NCI-H1105 treated with DMSO at 0.1 percent for 48 hours (cell line): ENCODE measurements around the gene JARID2.
A peak's percentile ranks its signal among the peaks of the same experiment; 100 is the strongest.

Source experiments
- DNase-seq: peaks from one replicate; lab custom pipeline; 2025; lab: John Stamatoyannopoulos, UW

JARID2 gene

DNA sequence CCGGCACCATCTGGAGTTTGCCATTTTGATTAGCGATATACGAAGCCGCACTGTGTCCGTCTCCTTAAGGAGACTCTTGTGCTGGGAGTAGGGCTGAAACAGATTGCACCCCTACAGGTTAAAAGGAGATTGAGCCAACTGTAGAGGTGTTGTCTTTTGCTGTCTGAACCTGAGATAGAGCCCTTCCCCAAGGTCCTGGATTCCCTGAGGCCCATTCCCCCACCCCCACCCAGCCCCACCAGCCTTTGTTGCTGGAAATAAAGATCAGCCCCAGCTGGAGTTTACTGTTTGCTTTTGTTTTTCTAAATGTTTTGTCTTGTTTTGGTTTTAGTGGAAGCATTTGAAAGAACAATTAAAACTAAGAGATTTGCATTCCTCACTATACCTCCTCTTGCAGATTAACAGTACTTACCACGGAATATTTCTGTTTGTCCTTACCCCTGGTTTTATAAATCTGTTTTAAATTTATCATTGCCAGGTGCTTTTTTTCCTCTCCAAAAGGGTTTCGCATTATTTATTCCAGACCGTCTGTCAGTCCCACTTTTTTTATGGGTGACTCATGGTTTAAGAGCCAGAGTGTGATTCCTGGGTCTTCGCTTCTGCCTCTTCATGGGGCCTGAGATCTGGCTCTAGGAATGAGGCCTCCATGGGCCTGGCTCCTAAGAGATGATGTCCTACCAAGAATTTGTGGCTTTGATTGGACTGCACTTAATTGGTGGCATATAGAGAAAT lies 247.7 kb downstream of the JARID2 start:
- DNase-seq = no peak

DNA sequence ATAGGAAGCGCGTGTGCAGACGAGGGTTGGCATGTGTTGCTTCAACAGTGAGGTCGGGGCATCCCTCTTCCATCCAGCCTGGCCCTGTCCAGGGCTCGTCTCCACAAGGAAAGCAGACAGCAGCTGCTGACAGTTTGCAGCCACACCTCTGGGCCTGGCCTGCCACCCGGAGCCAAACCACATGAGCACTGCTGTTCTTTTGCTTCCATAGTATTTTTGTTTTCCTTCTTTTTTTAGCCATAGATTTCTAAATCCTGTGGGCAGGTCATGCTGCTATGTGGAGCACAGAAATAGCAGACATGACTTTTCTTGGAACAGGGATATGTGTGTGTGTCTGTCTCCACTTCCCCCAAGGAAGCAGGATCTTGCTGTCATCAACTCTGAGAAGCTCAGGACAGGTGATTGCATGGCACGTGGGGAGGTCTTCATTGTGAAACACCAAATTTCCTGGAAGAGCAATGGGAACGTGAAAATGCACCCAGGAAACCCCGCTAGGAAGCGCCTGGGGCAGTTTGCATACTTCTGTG lies 249.6 kb downstream of the JARID2 start:
- DNase-seq = no peak

DNA sequence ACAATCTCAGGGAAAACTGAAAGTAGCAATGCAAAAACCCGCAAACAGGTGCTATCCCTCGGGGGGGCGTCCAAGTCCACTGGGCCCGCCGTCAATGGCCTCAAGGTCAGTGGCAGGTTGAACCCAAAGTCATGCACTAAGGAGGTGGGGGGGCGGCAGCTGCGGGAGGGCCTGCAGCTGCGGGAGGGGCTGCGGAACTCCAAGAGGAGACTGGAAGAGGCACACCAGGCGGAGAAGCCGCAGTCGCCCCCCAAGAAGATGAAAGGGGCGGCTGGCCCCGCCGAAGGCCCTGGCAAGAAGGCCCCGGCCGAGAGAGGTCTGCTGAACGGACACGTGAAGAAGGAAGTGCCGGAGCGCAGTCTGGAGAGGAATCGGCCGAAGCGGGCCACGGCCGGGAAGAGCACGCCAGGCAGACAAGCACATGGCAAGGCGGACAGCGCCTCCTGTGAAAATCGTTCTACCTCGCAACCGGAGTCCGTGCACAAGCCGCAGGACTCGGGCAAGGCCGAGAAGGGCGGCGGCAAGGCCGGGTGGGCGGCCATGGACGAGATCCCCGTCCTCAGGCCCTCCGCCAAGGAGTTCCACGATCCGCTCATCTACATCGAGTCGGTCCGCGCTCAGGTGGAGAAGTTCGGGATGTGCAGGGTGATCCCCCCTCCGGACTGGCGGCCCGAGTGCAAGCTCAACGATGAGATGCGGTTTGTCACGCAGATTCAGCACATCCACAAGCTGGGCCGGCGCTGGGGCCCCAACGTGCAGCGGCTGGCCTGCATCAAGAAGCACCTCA lies 250.7 kb downstream of the JARID2 start:
- no peak for DNase-seq

DNA sequence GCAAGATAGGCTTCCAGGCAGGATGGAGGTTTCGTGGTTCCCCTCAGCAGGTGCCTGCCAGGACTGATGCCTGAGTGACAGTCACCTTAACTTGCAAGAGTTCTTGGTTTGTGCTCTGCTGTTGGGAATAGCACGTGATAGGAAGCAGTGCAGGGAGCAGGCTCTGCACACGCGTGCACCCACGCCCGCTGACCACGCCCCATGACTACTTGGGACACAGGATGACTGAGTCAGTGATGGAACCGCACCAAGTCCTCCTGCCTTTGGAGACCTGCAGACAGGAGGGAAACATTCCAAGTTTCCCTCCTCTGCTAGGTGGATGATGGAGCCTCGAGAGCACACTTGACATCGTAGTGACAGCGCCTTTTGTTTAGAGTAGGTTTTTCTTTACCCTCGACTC lies 252.8 kb downstream of the JARID2 start:
- no peak for DNase-seq

GRCh38 chr6:15499125-15499524 lies 253.3 kb downstream of the JARID2 start:
- no peak for DNase-seq

GRCh38 chr6:15499591-15499990 lies 253.7 kb downstream of the JARID2 start:
- no peak for DNase-seq

- DNase-seq = no peak
Observed at GRCh38 chr6:15500078-15500740, 254.3 kb downstream of the JARID2 start.

- DNase-seq = no peak
Observed at GRCh38 chr6:15500901-15501825, 255.3 kb downstream of the JARID2 start.

- no peak for DNase-seq
Observed at GRCh38 chr6:15501826-15502445, 256.1 kb downstream of the JARID2 start.

DNA sequence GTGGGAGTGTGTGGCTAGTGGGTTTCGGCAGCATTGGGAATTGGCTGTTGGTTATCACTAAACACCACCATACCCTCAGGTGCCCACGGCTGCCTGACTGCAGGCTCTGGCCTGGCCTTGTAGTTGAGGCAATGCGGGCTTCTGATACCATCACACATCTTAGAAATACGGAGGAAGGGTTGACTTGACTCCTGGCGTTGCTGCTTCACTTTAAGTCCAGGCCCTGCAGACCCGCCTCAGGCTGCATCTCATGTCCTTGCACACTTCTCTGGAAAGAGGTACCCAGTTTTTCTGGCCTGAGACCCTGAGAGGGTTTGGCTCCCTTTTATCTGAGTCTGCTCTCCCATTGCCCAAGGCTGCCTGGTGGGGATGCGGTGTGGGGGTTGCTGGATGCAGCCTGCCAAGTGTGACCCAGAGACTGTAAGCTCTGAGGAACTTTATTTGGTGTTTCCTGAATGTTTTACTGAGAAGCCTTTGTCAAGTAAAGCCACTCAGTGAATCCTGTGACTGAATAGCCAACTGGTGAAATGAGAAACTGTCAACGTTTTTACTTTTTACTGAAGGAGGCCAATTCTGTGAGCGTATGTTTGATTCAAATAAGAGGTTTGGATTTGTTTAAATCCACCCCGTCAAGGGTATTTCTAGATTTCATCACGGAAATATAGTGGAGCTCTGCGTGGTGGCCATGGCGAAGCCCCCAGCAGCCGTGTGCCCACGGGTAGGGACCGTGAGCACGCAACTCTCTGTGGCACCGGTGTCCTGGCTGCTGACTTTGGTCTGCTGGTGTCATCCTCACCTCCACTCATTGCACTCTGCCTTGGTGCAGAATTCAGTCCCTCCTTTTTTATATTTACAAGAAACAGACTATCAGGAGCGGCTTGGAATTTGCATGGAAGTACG lies 256.8 kb downstream of the JARID2 start:
- no peak for DNase-seq

DNA sequence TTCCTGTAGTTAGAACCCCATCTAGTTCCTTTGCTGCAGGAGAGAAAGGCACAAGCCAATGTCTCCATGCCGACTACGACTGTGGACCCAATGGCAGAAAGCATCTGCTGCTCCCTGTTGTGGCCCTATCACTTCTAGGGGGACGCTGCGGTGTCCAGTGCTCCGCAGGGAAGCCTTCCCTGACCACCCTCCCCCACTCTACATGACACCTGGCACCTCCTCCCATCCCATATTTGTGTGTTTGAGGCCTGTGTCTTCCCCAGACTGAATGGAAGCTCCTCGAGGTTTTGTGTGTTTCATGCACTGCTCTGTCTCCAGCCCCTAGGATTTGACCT lies 257.4 kb downstream of the JARID2 start:
- DNase-seq = no peak

DNA sequence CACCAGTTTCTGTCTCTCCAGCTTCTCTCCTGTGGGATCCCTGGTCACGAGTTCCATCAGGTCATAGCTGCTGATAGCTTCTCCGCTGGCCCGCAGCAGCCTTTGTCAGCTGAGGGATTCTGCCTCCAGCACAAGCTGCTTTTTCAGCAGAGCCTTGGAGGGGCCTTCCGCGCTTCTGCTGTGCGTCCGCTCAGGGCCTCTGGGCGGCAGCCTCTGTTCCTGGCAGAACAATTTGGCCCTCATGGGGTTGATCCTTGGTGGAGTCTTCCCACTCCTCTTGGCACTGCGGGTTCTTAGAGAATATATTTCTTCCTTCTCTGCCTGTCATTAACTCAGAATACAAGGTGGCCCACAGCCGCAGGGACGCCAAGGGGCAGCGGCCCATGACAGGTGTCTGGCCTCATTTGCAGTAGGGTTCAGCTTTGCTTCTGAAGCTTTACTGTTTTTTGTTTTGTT lies 258.2 kb downstream of the JARID2 start:
- no peak for DNase-seq

GRCh38 chr6:15504581-15505350 lies 258.9 kb downstream of the JARID2 start:
- DNase-seq = peak; percentile 92

DNA sequence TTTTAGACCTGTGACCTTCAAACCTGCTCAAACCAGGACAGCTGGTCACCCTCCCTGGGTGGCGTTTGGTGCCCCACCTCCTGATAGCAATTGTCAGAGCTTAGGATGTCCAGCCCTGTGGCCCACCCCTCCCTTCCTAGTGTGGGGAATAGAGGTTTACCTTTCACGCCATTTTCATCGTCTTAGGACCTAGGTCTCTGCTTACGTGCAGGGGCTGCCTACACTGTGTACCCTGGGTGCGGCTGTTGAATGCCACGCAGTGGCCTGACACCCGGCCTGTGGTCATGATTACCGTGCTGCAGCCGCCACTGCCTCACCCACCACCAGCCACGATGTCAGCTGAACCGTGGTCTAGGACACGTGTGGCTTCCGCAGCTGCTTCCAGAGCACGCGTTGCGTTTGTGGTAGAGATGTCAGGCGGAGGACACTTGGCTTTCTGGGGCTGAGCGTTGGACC lies 259.6 kb downstream of the JARID2 start:
- no peak for DNase-seq

GRCh38 chr6:15506066-15506465 lies 260.2 kb downstream of the JARID2 start:
- DNase-seq = no peak

DNA sequence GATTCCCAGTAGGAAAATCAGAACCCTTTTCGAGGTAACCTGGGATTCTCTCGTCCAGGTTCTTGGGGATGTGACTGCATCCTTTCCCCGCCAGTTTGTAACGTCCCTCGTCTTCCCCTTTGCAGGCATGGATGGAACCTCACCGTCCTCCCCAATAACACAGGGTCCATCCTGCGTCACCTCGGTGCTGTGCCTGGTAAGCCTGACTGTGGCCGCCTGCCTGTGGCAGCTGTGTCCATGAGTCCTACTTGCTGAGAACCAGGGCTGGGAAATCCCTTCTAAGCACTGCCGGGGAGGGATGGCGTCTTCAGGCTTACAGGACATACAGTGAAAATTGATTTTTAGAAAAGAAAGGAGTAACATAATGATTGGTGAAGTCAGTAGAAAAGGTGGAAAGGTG lies 261.4 kb downstream of the JARID2 start:
- DNase-seq = no peak

- no peak for DNase-seq
Observed at GRCh38 chr6:15507746-15508145, 261.9 kb downstream of the JARID2 start.

DNA sequence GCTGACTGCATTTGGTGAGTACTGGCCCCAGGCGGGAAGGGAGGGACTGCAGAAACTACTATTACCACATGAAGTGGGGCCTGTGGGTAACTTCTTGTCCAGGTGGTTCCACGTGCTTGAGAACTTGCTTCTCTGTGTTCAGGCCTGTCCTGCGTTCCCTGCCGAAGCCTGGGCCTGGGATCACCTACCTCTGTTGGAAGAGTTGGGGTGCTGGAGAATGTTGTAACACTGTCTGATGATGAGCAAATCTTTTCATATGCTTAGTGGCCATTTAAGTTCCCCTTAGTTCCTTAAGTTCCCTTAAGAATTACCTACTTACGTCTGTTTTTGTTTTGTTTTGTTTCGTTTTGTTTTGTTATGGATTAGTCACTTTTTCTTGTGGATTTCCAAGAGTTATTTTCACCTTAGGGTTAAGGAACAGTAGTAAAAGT lies 262.6 kb downstream of the JARID2 start:
- DNase-seq = no peak

DNA sequence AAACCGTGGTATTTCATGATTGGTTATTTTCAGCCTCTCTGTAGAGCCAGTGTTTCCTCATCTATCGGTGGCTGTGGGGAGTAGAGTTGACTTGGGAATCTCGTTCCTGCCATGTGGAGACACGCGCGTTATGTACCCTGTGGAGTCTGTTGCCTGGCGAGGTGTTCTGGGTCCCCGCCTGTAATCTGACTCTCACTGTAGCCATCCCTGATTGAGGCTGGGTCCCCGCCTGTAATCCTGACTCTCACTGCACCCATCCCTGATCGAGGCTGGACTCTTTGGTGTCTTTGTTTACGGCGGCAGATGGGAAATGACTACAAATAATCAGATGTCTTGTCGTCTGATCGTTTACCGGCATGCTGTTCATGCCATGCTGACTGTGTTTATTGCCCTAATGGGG lies 263.1 kb downstream of the JARID2 start:
- no peak for DNase-seq
